ENCODE data around the gene RCBTB1. TPM values are rescaled to one million over a fixed set of nuclear protein-coding genes. Genes with fewer than 3 reads are reported as not detected.
"Not testable (repeated sequence)": the region's sequence is repeated elsewhere in the genome, so short reads cannot be mapped to it uniquely, and the experiment has no call there.

The RCBTB1 gene
- total and polyA plus RNA-seq, 2 donors (not counting 3 experiments of a cell fraction or from before 2014, with no cell fraction given): 12.1 to 23.8 TPM

DNA sequence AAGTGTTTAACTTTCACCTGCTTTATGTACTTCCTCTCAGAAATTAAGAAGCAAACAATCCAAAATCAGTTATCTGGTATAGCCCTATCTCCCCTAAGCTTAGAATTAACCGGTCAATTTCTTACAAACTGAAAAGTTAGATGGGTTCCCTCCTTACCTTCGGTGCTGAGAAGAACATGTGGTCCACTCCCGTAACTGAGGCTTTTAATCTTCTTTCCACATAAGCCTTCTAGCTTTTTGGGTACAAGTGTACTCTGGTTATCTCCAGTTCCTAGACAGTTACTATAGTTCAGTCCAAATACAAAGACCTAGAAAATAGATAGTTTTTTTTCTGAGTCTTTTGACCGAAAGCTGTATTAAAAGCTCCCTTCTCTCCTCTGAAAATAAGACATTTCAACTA lies 18.9 kb downstream of the RCBTB1 start:
- intact Hi-C loops (cut with micrococcal nuclease): no loop called here
- Histone ChIP-seq H3K36me3 (ENCODE audit: control insufficient read depth in 2 of 2, extremely low read depth in 1 of 2, insufficient read depth in 2 of 2, low read length in 2 of 2) (peaks cover 0 to 4% of the 10 kb centered on the region in 2 experiments), H3K9ac (replicated peaks; ENCODE audit: extremely low read depth, insufficient read depth, low read length) (no peak overlapping the region), H3K27me3 (ENCODE audit: control insufficient read depth in 2 of 2, insufficient read depth in 2 of 2, low read length in 2 of 2) (no peaks in the 10 kb centered on the region), H3K27ac (ENCODE audit: insufficient read depth, low read depth, low read length) (no peak overlapping the region), H3K79me2 (ENCODE audit: control insufficient read depth, insufficient read depth, low read length) (no peaks in the 10 kb centered on the region), H4K20me1 (replicated peaks; ENCODE audit: control insufficient read depth, extremely low read depth, insufficient read depth, low read length) (no peaks in the 10 kb centered on the region), H3K4me3 (replicated peaks in 1 of 3; ENCODE audit: insufficient read depth in 1 of 3, low read depth in 1 of 3, low read length in 3 of 3) (no peak overlapping the region), H3K9me3 (replicated peaks; ENCODE audit: control insufficient read depth, insufficient read depth, low read length) (no peaks in the 10 kb centered on the region), H3K4me1 (ENCODE audit: control insufficient read depth, extremely low read depth, insufficient read depth, low read length) (peaks cover 8% of the 10 kb centered on the region), H3K4me2 (ENCODE audit: insufficient read depth, low read length) (no peak overlapping the region), H2AFZ (ENCODE audit: low read depth, low read length) (no peak overlapping the region), H3K9me1 (replicated peaks; ENCODE audit: control insufficient read depth, extremely low read depth, insufficient read depth, low read length) (no peaks in the 10 kb centered on the region)
- CTCF ChIA-PET: interaction anchor here (0.6 kb wide), 1 partner anchor 1250 kb away, joined by 3 read pairs; no protein-coding TSS in a partner anchor
- DNase-seq (ENCODE audit: low read depth, low spot score) (no peak), FAIRE-seq (no peak)
- TF ChIP-seq JUN (IDR thresholded peaks at IDR 0.05; ENCODE audit: borderline replicate concordance, insufficient read depth, insufficient read length, low read depth): no peak
- TF ChIP-seq EZH2 (IDR thresholded peaks at IDR 0.05; ENCODE audit: borderline replicate concordance, low read depth, low read length, severe bottlenecking): no peak
- TF ChIP-seq, protein P1, sequence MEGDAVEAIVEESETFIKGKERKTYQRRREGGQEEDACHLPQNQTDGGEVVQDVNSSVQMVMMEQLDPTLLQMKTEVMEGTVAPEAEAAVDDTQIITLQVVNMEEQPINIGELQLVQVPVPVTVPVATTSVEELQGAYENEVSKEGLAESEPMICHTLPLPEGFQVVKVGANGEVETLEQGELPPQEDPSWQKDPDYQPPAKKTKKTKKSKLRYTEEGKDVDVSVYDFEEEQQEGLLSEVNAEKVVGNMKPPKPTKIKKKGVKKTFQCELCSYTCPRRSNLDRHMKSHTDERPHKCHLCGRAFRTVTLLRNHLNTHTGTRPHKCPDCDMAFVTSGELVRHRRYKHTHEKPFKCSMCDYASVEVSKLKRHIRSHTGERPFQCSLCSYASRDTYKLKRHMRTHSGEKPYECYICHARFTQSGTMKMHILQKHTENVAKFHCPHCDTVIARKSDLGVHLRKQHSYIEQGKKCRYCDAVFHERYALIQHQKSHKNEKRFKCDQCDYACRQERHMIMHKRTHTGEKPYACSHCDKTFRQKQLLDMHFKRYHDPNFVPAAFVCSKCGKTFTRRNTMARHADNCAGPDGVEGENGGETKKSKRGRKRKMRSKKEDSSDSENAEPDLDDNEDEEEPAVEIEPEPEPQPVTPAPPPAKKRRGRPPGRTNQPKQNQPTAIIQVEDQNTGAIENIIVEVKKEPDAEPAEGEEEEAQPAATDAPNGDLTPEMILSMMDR (IDR thresholded peaks at IDR 0.05; ENCODE audit: extremely low read depth in 1 of 2, insufficient read depth in 1 of 2, low read depth in 1 of 2, low read length in 2 of 2): no peak
- TF ChIP-seq, protein P2, sequence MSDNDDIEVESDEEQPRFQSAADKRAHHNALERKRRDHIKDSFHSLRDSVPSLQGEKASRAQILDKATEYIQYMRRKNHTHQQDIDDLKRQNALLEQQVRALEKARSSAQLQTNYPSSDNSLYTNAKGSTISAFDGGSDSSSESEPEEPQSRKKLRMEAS (IDR thresholded peaks at IDR 0.05; ENCODE audit: insufficient read depth, insufficient read length): no peak
- TF ChIP-seq POLR2AphosphoS5 (IDR thresholded peaks at IDR 0.05; ENCODE audit: insufficient read depth, low read depth, low read length): no peak
- no peak for TF ChIP-seq GATA2 (IDR thresholded peaks at IDR 0.05; ENCODE audit: insufficient read depth, insufficient read length, low read depth, low read length)
- no peak for TF ChIP-seq POLR2A (IDR thresholded peaks at IDR 0.05; ENCODE audit: low read depth, low read length)
- TF ChIP-seq FOS (IDR thresholded peaks at IDR 0.05; ENCODE audit: borderline replicate concordance, insufficient read depth, low read length): no peak
- no peak for TF ChIP-seq MYC (IDR thresholded peaks at IDR 0.05; ENCODE audit: low read depth, low read length)
- dilution Hi-C loops (cut with MboI; ENCODE audit: extremely low pct_ligation_motif_present, low sequenced_read_pairs): no loop called here
- POLR2A ChIA-PET: no interaction called here
- BruUV-seq (replicated peaks): no TSS peak

DNA sequence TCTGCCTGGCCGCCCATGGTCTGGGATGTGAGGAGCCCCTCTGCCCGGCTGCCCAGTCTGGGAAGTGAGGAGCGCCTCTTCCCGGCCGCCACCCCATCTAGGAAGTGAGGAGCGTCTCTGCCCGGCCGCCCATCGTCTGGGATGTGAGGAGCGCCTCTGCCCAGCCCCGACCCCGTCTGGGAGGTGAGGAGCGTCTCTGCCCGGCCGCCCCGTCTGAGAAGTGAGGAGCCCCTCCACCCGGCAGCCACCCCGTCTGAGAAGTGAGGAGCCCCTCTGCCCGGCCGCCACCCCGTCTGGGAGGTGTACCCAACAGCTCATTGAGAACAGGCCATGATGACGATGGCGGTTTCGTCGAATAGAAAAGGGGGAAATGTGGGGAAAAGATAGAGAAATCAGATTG lies 19.9 kb downstream of the RCBTB1 start:
- H3K79me2 ChIP-seq (ENCODE audit: control insufficient read depth, insufficient read depth, low read length); H3K27me3 ChIP-seq (ENCODE audit: control insufficient read depth in 2 of 2, insufficient read depth in 2 of 2, low read length in 2 of 2); FAIRE-seq; dilution Hi-C loops (cut with MboI; ENCODE audit: extremely low pct_ligation_motif_present, low sequenced_read_pairs); H3K9ac ChIP-seq (replicated peaks; ENCODE audit: extremely low read depth, insufficient read depth, low read length); H3K9me1 ChIP-seq (replicated peaks; ENCODE audit: control insufficient read depth, extremely low read depth, insufficient read depth, low read length); H4K20me1 ChIP-seq (replicated peaks; ENCODE audit: control insufficient read depth, extremely low read depth, insufficient read depth, low read length); H3K4me3 ChIP-seq (replicated peaks in 1 of 3; ENCODE audit: insufficient read depth in 1 of 3, low read depth in 1 of 3, low read length in 3 of 3); BruUV-seq (replicated peaks); POLR2A ChIA-PET; intact Hi-C loops (cut with micrococcal nuclease); DNase-seq (ENCODE audit: low read depth, low spot score); H3K27ac ChIP-seq (ENCODE audit: insufficient read depth, low read depth, low read length); H3K9me3 ChIP-seq (replicated peaks; ENCODE audit: control insufficient read depth, insufficient read depth, low read length); H3K36me3 ChIP-seq (ENCODE audit: control insufficient read depth in 2 of 2, extremely low read depth in 1 of 2, insufficient read depth in 2 of 2, low read length in 2 of 2); CTCF ChIA-PET; H3K4me1 ChIP-seq (ENCODE audit: control insufficient read depth, extremely low read depth, insufficient read depth, low read length); H2AFZ ChIP-seq (ENCODE audit: low read depth, low read length); H3K4me2 ChIP-seq (ENCODE audit: insufficient read depth, low read length): not testable (repeated sequence)
